Adipose tissue (tissue), 3 donors: ENCODE measurements around the gene INHBB. TPM values are rescaled to one million over a fixed set of nuclear protein-coding genes. Genes with fewer than 3 reads are reported as not detected.

Experiments used
- H3K27ac ChIP-seq: one replicate; pipeline ENCODE4 v1.5.1; 2013; ENCODE audit warnings: low read depth, low read length
- whole genome bisulfite sequencing, 3 donors: extraction: QIAGEN DNeasy Blood & Tissue Kit; methylation state at CpG; one replicate each; pipeline ENCODE4 v1.1.7; 2013; 5-methylcytosine and 5-hydroxymethylcytosine counted together
- polyA plus RNA-seq, 3 donors: library from polyadenylated mRNA; stranded (reverse); fragments of 200-250 nt; gene quantifications; one replicate each; pipeline ENCODE4 v1.2.3, GENCODE V29; 2013
- donor health status: healthy with polysubstance abuse.
- donor health status: Bipolar disorder and iron deficiency.
- donor health status: healthy.

The INHBB gene
- polyA plus RNA-seq, 3 donors = 5.4 to 31.9 (median 10.6) TPM

GRCh38 chr2:120367649-120368048 is 21.7 kb downstream of the INHBB start:
- H3K27ac ChIP-seq = no peak overlapping the region
- 48 to 73% (median 58%) methylated on average over 5 of the region's 5 CpGs for WGBS, 3 donors

- H3K27ac ChIP-seq = no peak overlapping the region
- 78 to 91% (median 90%) methylated on average over 3 of the region's 3 CpGs for WGBS, 3 donors
Measured at GRCh38 chr2:120368086-120368485, 22.1 kb downstream of the INHBB start.

DNA sequence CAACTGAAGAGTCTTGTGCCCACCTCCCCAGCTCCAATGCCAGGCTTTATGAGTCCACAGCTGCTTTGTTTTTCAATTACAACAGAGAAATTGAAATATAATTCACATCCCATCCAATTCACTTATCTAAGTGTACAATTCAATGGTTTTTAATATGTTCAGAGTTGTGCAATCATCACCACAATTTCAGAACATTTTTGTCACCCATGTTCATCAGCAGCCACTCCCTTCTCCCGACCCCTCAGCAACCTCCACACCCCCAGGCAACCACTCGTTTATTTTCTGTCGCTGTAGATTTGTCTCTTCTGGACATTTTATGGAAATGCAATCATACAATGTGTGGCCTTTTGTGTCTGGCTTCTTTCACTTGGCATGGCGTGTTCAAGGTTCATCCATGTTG is 23.3 kb downstream of the INHBB start:
- 79 to 88% (median 84%) methylated on average over 4 of the region's 4 CpGs for WGBS, 3 donors
- no peak overlapping the region for H3K27ac ChIP-seq

GRCh38 chr2:120371969-120372625 is 26.2 kb downstream of the INHBB start:
- no peak overlapping the region for H3K27ac ChIP-seq
- WGBS, 3 donors = 70 to 79% (median 71%) methylated on average over 16 of the region's 16 CpGs

GRCh38 chr2:120372816-120373215 is 26.9 kb downstream of the INHBB start:
- H3K27ac ChIP-seq = no peak overlapping the region
- WGBS, 3 donors = 84 to 91% (median 85%) methylated on average over 4 of the region's 4 CpGs

DNA sequence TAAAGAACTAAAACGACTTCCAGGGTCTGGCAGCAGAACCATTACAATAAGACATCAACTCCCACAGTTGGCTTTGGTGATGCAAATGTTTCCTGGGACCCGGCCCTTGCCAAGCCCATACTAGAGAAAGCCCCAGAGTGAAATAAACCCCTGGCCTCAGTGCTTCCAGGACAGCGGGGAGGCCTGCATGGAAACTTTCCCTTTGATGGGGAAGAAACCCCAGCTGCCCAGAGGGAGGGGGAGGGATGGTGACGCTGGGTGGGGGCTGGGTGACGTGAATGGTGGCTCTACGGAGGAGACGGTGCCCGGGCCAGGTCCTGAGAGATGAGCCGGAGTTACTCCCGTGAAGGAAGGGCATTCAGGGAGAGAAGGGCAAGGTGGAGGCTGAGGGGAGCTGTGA is 27.5 kb downstream of the INHBB start:
- 53 to 57% (median 56%) methylated on average over 10 of the region's 10 CpGs for WGBS, 3 donors
- no peak overlapping the region for H3K27ac ChIP-seq

GRCh38 chr2:120374821-120375220 is 28.9 kb downstream of the INHBB start:
- 79 to 92% (median 82%) methylated on average over 5 of the region's 5 CpGs for WGBS, 3 donors
- no peak overlapping the region for H3K27ac ChIP-seq

DNA sequence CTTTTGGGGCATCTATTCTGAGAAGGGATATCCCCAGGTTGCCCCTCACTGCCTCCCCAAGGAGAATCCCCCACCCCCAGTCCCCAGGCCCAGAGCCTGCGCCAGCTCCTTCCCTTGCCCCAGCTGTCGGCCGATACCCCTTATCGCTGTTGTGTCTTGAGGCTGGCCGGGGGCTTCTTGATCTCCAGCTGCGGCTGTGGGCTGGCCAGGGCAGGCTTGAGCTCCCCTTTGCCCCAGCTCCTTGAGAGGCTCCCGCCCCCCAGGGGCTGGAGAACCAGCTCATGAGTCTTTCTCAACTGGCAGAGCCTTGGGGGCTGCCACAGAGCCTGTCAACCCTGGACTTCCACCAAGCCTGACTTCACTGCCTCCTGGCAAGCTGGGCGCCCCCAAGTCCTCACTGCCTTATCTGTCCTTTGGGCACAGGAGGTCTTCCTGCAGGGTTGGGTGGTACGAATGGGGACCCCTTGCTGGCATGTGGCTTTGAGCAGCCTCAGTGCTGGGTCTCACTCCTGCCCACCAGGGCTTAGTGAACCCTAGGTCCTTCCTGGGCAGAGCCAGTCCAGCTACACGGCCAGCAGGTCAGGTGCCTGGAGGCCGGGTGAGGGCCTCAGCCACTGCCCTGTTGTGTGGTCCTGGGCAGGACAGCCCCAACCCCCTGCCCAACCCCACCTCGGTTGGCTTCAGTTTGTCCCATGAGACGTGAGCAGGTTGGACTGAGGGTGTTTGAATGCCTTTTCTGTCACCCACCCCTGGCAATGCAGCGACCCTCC is 29.5 kb downstream of the INHBB start:
- WGBS, 3 donors = 82 to 92% (median 91%) methylated on average over 14 of the region's 14 CpGs
- no peak overlapping the region for H3K27ac ChIP-seq

GRCh38 chr2:120376101-120376500 is 30.2 kb downstream of the INHBB start:
- H3K27ac ChIP-seq = no peak overlapping the region
- 79 to 87% (median 85%) methylated on average over 12 of the region's 12 CpGs for WGBS, 3 donors

GRCh38 chr2:120376679-120377640 is 31.0 kb downstream of the INHBB start:
- H3K27ac ChIP-seq = no peak overlapping the region
- WGBS, 3 donors = 76 to 79% (median 77%) methylated on average over 19 of the region's 19 CpGs

- no peak overlapping the region for H3K27ac ChIP-seq
- WGBS, 3 donors = 78 to 89% (median 85%) methylated on average over 3 of the region's 3 CpGs
Measured at GRCh38 chr2:120378605-120379004, 32.7 kb downstream of the INHBB start.

DNA sequence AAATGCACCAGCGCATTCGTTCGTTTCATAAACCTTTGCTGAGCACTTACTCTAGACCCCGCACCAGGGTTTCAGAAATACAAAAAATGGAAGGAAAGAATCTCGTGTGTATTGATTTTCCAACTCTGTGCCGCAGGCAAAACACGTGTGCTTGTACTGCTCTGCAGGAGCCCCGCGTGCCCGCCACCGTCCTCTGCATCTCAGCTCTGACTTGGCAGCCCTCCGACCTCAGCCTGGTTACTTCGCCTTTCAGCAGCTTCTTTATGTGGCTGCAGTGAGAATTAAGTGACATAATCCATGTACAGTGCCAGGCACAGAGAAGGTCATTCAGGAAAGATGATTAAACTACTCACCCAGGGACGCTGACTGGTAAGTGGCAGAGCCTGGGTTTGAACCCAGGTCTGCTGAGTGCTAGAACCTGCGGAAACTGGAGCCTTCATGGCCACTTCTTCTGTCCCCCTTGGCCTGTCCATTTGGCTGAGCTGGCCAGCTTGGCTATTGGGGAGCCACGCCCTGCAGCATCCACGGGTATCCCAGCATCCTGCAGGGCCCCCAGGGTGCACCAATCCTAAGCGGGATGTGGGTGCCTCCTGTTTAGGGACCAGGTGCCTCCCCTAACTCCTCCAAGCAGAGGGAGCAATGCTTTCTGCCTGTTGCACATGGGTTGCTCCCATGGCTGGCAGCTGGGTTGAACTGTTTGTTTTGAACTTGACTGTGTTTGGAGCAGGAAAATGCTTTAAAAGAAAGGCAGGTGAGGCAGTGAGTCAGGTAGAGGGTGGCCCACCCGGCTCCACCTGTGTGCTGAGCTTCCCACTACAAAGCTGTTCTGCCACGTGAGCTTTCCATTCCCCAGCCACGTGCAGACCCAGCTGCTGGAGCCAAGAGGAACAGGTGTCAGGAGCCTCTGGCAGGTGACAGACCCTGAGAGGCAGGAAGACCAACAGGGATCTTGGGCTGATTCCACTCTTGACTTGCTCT is 34.3 kb downstream of the INHBB start:
- H3K27ac ChIP-seq = no peak overlapping the region
- WGBS, 3 donors = 74 to 81% (median 80%) methylated on average over 21 of the region's 21 CpGs

DNA sequence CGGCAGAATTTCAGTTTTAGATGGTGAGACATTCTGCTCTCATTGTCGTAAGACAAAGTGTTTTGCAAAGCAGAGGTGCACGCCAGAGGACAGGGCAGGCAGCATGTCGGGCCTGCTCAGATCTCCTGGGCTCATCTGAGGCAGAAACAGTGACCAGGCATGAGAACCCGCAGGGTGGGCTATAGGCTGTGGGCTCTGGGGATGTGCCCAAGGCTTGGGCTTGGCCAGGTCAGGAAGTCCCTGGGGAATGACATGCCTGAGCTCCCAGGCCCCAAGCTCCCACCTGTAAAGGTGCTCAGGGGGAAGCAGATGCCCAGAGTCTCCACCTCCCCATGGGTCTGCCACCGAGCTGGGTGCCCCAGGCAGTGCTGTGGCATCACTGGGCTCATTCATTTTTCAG is 35.3 kb downstream of the INHBB start:
- H3K27ac ChIP-seq = no peak overlapping the region
- WGBS, 3 donors = 87 to 94% (median 90%) methylated on average over 6 of the region's 6 CpGs

GRCh38 chr2:120381661-120382060 is 35.7 kb downstream of the INHBB start:
- WGBS, 3 donors = 68 to 76% (median 73%) methylated on average over 4 of the region's 4 CpGs
- no peak overlapping the region for H3K27ac ChIP-seq

DNA sequence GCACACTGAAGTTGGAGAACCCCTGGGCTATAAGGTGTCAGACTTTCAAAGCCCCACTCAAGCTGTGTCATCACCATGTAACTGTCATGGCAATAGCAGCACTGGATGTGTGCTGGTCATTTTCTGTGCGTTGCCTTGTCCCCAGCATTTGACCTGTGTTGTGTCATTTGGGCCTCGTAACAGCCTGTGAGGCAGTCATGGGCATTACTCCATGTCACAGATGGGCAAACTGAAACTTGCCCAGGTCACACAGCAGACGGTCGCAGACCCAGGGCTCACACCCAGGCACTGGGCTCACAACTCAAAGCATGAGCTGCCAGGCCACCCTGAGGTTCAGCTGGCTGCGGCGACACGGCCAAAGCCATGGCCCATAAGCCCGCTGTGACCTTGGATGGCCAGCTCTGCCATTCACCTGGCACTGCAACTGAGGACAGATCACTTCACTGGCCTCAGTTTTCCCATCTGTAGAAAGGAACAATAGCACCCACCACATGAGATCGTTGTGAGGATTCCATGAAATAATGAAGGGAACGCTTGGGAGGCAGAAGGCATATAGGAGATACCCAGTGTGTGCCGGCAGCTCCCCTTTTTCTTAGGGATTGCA is 36.7 kb downstream of the INHBB start:
- WGBS, 3 donors = 92 to 96% (median 93%) methylated on average over 11 of the region's 11 CpGs

DNA sequence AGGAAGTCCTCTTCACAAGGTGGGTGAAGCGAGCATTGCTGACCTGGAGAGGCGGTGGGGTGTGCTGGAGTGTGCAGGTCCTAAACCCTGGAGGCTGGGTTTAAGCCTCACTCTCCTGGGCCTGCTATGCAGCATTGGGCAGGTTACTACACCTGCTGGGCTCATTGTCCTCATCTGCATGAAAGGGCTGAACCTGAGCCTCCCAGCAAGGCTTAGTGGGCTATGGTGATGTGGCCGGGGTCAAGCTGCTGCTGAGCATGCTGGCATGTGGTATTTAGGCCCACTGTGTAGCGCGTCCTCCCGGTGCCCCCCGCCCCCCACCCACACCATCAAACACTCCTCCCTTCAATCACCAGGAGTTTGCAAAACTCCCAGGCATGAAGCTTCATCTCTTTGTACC is 37.3 kb downstream of the INHBB start:
- WGBS, 3 donors = 84 to 98% (median 91%) methylated on average over 6 to 7 of the region's 7 CpGs
- H3K27ac ChIP-seq = no peak overlapping the region

More for the DNA sequence above, 36.7 kb downstream of the INHBB start:
- H3K27ac ChIP-seq = no peak overlapping the region

DNA sequence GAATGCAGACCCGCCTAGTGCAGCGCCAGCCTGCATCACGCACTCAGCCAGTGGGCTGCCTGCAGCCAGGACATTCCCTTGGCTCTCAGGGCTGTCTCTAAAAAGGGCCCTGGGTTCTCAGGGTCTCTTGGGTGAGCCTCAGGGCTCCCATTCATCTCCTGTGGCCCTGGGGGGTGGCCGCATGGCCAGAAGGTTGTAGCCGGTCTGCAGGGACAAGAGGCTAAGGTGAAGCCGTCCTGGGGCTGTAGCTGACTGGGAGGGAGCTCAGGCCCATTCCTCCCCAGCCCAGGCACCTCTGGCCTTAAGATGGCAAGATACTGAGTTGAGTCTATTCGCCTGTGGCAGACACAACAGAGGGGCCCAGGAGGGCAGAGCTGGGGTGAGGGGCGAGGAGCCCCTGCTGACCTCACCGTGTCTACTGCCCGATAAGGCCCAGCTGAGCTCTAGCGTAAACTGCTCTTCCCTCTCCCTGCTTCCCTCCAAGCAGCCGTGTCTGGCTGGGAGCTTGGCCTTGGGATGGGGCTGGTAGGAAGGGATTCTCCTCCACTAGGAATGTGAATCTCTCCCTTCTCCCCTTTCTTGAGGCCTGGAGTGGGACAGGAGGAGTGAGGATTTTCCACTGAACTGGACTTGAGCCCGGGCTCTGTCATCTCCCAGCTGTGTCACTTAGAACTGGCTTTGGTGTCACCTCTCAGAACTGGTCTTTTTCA is 37.9 kb downstream of the INHBB start:
- WGBS, 3 donors = 84 to 93% (median 90%) methylated on average over 13 of the region's 13 CpGs
- no peak overlapping the region for H3K27ac ChIP-seq
